ENCODE results near the gene SGSH. TPM values are rescaled to one million over a fixed set of nuclear protein-coding genes. Genes with fewer than 3 reads are reported as not detected.

SGSH gene
- total RNA-seq, 1 experiment from 2014 or later = 19.8 TPM

GRCh38 chr17:80180192-80180591, 39.9 kb downstream of the SGSH start:
- Mint-ChIP-seq H3K27ac (no peak overlapping the region), H3K4me1 (peaks cover 6 to 8% of the 10 kb centered on the region in 2 experiments), H3K4me3 (no peak overlapping the region), H3K36me3 (ENCODE audit: insufficient read depth in 1 of 3, low read depth in 3 of 3) (no peaks in the 10 kb centered on the region), H3K9me3 (no peaks in the 10 kb centered on the region), H3K27me3 (ENCODE audit: low read depth) (peaks cover 3% of the 10 kb centered on the region)
- no peaks in the 10 kb centered on the region for H3K9me3 ChIP-seq (ENCODE audit: control insufficient read depth, low read depth, low read length)
- DNase-seq = no peak
- no peak overlapping the region for H3K27ac ChIP-seq (ENCODE audit: insufficient read length, low read depth, low read length)
- H4K91ac ChIP-seq (ENCODE audit: insufficient read length, low read depth, low read length) = no peak overlapping the region
- H3K79me1 ChIP-seq (ENCODE audit: insufficient read depth, low read depth, low read length, poor library complexity, severe bottlenecking) = no peaks in the 10 kb centered on the region
- no peak overlapping the region for H2BK5ac ChIP-seq (ENCODE audit: insufficient read length, low read length)
- TF ChIP-seq CTCF (conservative IDR thresholded peaks at IDR 0.05) = no peak
- no peak overlapping the region for H3K56ac ChIP-seq (ENCODE audit: insufficient read length, low read depth, low read length)
- H3K9ac ChIP-seq (ENCODE audit: extremely low read depth, insufficient read length, low read length) = no peak overlapping the region
- H3K23ac ChIP-seq (ENCODE audit: insufficient read length, low read depth, low read length) = no peak overlapping the region
- no peak overlapping the region for H3K18ac ChIP-seq (ENCODE audit: insufficient read length, low read depth, low read length)
- no peak overlapping the region for H2AK5ac ChIP-seq (ENCODE audit: insufficient read length, low read length)
- no peaks in the 10 kb centered on the region for H4K20me1 ChIP-seq (ENCODE audit: control insufficient read depth, insufficient read depth, insufficient read length)
- H3K27me3 ChIP-seq (ENCODE audit: insufficient read depth, low read length) = no peaks in the 10 kb centered on the region
- no peak overlapping the region for H2BK120ac ChIP-seq (ENCODE audit: low read depth, low read length, poor library complexity, severe bottlenecking)
- H2BK12ac ChIP-seq (ENCODE audit: insufficient read length, low read depth, low read length) = no peak overlapping the region
- H3K14ac ChIP-seq (ENCODE audit: insufficient read depth, low read length) = no peak overlapping the region; the same call in 1 of the 2 replicates
- H3K4me2 ChIP-seq (ENCODE audit: insufficient read depth, insufficient read length, low read length) = no peak overlapping the region
- H4K5ac ChIP-seq (ENCODE audit: insufficient read length, low read depth, low read length) = no peak overlapping the region
- no peaks in the 10 kb centered on the region for H3K23me2 ChIP-seq (ENCODE audit: insufficient read length, low read depth, low read length, poor library complexity, severe bottlenecking)
- H2BK15ac ChIP-seq (ENCODE audit: low read depth, low read length) = no peak overlapping the region
- no peak overlapping the region for H3T11ph ChIP-seq (ENCODE audit: low read length)
- no peaks in the 10 kb centered on the region for H3K79me2 ChIP-seq (ENCODE audit: insufficient read depth, low read length)
- no CpG with 5 or more reads among the region's 14 CpGs for whole genome bisulfite sequencing (ENCODE audit: extremely low coverage, insufficient read length, low lambda C conversion rate)
- H3K4me1 ChIP-seq (ENCODE audit: insufficient read depth, low read length) = no peaks in the 10 kb centered on the region
- H3K4ac ChIP-seq (ENCODE audit: low read depth, low read length) = no peak overlapping the region
- H2AFZ ChIP-seq (ENCODE audit: low read length) = no peak overlapping the region
- no peak overlapping the region for H2BK20ac ChIP-seq (ENCODE audit: low read depth, low read length, poor library complexity, severe bottlenecking)
- no peak overlapping the region for H4K8ac ChIP-seq (replicated peaks; ENCODE audit: insufficient read length, low read depth, low read length)
